ENCODE measurements around the gene PPP1R3C.

The PPP1R3C gene

GRCh38 chr10:91597197-91597881, 35.5 kb downstream of the PPP1R3C start:
- DNase-seq, result no peak

GRCh38 chr10:91596825-91597196, 36.1 kb downstream of the PPP1R3C start:
- DNase-seq, result no peak

- no peak for DNase-seq
Observed at GRCh38 chr10:91593834-91594233, 39.0 kb downstream of the PPP1R3C start.

GRCh38 chr10:91593366-91593765, 39.5 kb downstream of the PPP1R3C start:
- DNase-seq, result no peak

GRCh38 chr10:91592266-91592975, 40.5 kb downstream of the PPP1R3C start:
- no peak for DNase-seq

- no peak for DNase-seq
Observed at GRCh38 chr10:91591797-91592174, 41.1 kb downstream of the PPP1R3C start.

- DNase-seq, result no peak
Observed at GRCh38 chr10:91590904-91591796, 41.7 kb downstream of the PPP1R3C start.

GRCh38 chr10:91590142-91590903, 42.5 kb downstream of the PPP1R3C start:
- DNase-seq, result no peak

GRCh38 chr10:91589658-91590035, 43.2 kb downstream of the PPP1R3C start:
- no peak for DNase-seq

GRCh38 chr10:91589015-91589657, 43.7 kb downstream of the PPP1R3C start:
- DNase-seq, result no peak

GRCh38 chr10:91587710-91588638, 44.9 kb downstream of the PPP1R3C start:
- DNase-seq, result no peak

GRCh38 chr10:91582153-91582554, 50.7 kb downstream of the PPP1R3C start:
- DNase-seq, result no peak

GRCh38 chr10:91579329-91579985, 53.4 kb downstream of the PPP1R3C start:
- no peak for DNase-seq
